ENCODE results near the gene PLCL2. TPM values are rescaled to one million over a fixed set of nuclear protein-coding genes. Genes with fewer than 3 reads are reported as not detected.

Gene PLCL2
- total RNA-seq, 1 experiment from 2014 or later = 3.0 TPM

- DNase-seq (ENCODE audit: low read depth, low spot score) = no peak
- intact Hi-C loops (cut with micrococcal nuclease; ENCODE audit: unreplicated experiment) = no loop called here
- TF ChIP-seq SIN3A (IDR thresholded peaks at IDR 0.05; ENCODE audit: borderline replicate concordance, insufficient read depth, low read depth, low read length) (no peak), CTCF (IDR thresholded peaks at IDR 0.05) (no peak), TCF7L2 (IDR thresholded peaks at IDR 0.05; ENCODE audit: low read depth, low read length) (no peak), POLR2AphosphoS5 (IDR thresholded peaks at IDR 0.05; ENCODE audit: low read depth, low read length) (no peak), REST (IDR thresholded peaks at IDR 0.05; ENCODE audit: insufficient read depth in 1 of 2, low read depth in 2 of 2, low read length in 1 of 2) (no peak)
- H3K27ac ChIP-seq (ENCODE audit: low read length) = no peak overlapping the region
- CTCF ChIA-PET = no interaction called here
- H3K27me3 ChIP-seq (ENCODE audit: control insufficient read depth, insufficient read depth, low read length) = no peaks in the 10 kb centered on the region
- H3K4me3 ChIP-seq (ENCODE audit: low read depth in 2 of 2, low read length in 2 of 2) = no peak overlapping the region
- H3K36me3 ChIP-seq (ENCODE audit: control insufficient read depth, insufficient read depth, low read length) = no peaks in the 10 kb centered on the region
- POLR2A ChIA-PET = no interaction called here
- ATAC-seq = no peak
- no peaks in the 10 kb centered on the region for H3K9me3 ChIP-seq (ENCODE audit: control insufficient read depth, insufficient read depth, low read depth, low read length)
- BruUV-seq (replicated peaks) = no TSS peak
- H3K4me1 ChIP-seq (ENCODE audit: control insufficient read depth, insufficient read depth, low read length) = no peaks in the 10 kb centered on the region
- in situ Hi-C loops (cut with HindIII; ENCODE audit: low pct_unique_long_range_greater_than_20kb, low sequenced_read_pairs) = no loop called here
These were observed 244.8 kb downstream of the PLCL2 start for GRCh38 chr3:17129556-17129955.

- no peak for TF ChIP-seq CTCF (IDR thresholded peaks at IDR 0.05)
- no peak for TF ChIP-seq SIN3A (IDR thresholded peaks at IDR 0.05; ENCODE audit: borderline replicate concordance, insufficient read depth, low read depth, low read length)
- TF ChIP-seq REST (IDR thresholded peaks at IDR 0.05; ENCODE audit: insufficient read depth in 1 of 2, low read depth in 2 of 2, low read length in 1 of 2) = no peak
- no peak for TF ChIP-seq POLR2AphosphoS5 (IDR thresholded peaks at IDR 0.05; ENCODE audit: low read depth, low read length)
- no peak for TF ChIP-seq TCF7L2 (IDR thresholded peaks at IDR 0.05; ENCODE audit: low read depth, low read length)
- ChIA-PET POLR2A (no interaction called here), CTCF (no interaction called here)
- Histone ChIP-seq H3K9me3 (ENCODE audit: control insufficient read depth, insufficient read depth, low read depth, low read length) (no peaks in the 10 kb centered on the region), H3K27me3 (ENCODE audit: control insufficient read depth, insufficient read depth, low read length) (no peaks in the 10 kb centered on the region), H3K4me3 (ENCODE audit: low read depth in 2 of 2, low read length in 2 of 2) (no peak overlapping the region), H3K4me1 (ENCODE audit: control insufficient read depth, insufficient read depth, low read length) (no peaks in the 10 kb centered on the region), H3K27ac (ENCODE audit: low read length) (no peak overlapping the region), H3K36me3 (ENCODE audit: control insufficient read depth, insufficient read depth, low read length) (no peaks in the 10 kb centered on the region)
- BruUV-seq (replicated peaks) = no TSS peak
- intact Hi-C loops (cut with micrococcal nuclease; ENCODE audit: unreplicated experiment) = no loop called here
- DNase-seq (ENCODE audit: low read depth, low spot score) (no peak), ATAC-seq (no peak)
- in situ Hi-C loops (cut with HindIII; ENCODE audit: low pct_unique_long_range_greater_than_20kb, low sequenced_read_pairs) = no loop called here
These were observed 246.2 kb downstream of the PLCL2 start for GRCh38 chr3:17130956-17131355.

Data from Panc1 (cell line).